Measurements from ENCODE around the gene TWIST2.

GRCh38 chr2:238845583-238846377, 2.1 kb upstream of the TWIST2 start:
- TF ChIP-seq CTCF (IDR thresholded peaks at IDR 0.05) (no peak), POLR2A (IDR thresholded peaks at IDR 0.05; ENCODE audit: low read depth) (no peak), POLR2AphosphoS5 (IDR thresholded peaks at IDR 0.05) (no peak)

Data from esophagus muscularis mucosa (tissue), 3 donors.